ENCODE data around the gene DBF4B.
A peak's percentile ranks its signal among the peaks of the same experiment; 100 is the strongest.

Gene DBF4B

DNA sequence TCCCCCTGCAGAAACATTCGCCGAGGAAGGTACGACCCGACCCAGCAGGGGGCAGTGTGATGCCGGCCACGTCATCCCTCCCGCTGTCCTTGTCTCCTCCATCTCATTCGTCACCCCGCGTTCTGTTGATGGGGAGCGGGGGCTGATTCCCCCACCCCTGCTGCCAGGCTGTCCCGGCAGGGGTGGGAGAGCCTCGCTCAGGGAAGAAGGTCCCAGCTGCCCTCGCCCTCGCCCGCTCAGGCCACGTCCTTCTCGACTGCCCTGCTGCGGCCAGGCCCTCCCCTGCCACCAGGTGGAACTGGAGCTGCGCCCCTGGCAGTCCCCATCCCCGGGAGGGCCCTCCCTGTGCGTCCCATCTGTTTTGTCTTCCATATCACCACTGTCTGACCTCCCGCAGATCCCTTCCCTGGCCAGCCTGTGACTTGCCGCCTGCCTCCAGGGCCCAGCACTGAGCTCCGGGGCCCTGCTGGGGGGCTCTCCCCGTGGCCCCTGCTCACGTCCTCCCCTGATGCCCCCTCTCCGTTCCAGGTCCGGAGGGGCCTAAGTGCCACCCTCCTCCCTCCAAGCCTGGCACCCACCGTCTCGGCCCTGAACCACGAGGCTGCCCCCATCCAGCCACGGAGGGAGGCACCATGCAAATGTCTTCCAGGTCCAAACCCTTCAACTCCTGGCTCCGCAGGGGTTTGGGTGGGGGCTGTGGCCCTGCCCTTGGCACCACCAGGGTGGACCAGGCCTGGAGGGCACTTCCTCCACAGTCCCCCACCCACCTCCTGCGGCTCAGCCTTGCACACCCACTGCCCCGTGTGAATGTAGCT is 71.0 kb downstream of the DBF4B start:
- DNase-seq: peak; percentile 29

DNA sequence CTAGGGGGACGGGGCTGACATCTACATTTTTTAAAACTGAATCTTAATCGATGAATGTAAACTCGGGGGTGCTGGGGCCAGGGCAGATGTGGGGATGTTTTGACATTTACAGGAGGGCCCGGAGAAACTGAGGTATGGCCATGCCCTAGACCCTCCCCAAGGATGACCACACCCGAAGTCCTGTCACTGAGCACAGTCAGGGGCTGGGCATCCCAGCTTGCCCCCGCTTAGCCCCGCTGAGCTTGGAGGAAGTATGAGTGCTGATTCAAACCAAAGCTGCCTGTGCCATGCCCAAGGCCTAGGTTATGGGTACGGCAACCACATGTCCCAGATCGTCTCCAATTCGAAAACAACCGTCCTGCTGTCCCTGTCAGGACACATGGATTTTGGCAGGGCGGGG is 71.7 kb downstream of the DBF4B start:
- no peak for DNase-seq

DNA sequence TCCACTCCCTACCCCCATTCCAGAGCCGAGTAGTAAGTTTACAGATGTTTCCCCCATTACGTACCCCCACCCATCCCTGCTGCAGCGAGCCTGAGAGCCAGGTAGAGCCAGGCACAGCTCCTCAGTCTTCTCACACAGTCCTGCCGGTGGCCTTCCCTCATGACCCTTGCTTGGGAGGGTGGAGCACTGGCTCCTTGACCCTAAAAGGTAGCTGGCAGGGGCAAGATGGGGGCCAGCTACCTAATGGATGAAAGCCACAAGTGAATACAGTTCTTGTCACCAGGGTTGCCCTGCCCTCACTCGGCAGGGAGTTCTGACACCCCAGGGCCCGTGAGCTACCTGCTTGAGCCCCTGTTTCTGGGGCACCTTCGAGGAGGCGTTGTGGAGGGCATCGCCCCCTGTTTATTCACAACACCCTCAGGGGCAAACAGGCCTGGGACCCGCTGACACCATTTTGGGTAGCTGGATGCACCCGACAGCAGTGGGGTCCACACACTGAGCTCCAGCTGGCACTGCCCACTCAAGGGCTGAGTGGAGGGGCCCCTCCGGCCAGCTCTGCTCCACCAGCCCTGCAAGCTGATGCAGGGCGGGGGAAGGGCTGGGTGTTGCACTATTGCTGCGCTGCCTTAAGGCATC is 72.5 kb downstream of the DBF4B start:
- DNase-seq: no peak

DNA sequence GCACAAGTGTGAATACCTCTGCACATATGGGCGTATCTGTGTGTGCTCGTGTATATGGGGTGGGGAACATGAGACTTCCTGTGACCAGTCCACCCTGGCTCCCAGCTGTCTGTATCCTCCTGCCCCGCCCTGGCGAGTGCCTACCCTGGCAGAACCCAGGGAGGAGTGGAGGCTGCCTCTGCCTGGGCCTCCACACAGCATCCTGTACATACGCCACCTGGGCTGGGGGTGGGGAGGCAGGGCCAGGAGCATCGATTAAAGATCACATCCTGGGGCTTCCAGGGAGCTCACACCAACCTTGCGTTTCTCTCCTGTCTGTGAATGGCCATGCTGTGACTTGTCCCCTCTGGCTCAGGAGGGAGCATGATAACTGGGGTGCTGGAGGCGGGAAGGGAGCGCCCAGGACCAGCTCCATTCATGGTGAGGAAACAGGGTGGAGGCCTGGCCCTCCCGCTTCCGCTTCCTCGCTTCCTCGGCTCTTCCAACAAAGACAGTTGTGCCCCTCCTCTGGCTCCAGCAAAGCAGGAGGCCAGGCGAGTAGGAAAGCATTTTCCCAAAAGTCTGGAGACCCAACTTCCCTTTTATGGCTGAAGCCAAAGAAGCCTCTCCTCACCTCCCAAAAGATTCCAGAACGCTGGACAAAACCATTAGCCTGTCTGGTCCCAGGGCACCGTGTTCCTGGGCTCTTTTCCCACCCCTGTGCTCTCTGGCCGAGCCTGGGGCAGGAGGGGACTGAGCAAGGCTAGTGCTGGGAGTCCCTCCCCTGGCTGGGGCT is 73.3 kb downstream of the DBF4B start:
- DNase-seq: no peak

DNA sequence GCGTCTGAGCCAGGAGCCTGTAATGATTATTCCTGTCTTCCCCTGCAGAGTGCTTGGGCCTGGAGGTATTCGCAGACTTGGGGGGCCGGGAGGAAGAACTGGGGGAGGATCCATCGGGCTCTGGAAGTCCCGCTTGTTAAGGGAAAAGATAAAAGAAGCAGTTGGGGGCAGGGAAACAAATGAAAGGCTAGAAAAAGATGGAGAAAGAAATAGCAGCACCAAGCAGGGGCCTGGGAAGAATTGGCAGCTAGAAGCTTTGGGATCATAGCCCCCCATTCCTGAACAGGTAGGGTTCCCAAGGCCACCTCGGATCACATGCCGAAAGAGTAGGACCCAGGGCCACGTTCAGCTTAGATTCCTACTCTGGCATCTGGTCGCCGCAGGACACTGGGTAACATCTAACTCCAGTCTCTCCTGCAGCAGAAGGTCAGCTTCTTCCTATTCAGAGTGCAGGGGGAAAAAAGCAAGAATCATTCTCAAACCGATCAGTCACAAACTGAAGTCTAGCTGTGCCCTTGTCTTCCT is 73.9 kb downstream of the DBF4B start:
- no peak for DNase-seq

DNA sequence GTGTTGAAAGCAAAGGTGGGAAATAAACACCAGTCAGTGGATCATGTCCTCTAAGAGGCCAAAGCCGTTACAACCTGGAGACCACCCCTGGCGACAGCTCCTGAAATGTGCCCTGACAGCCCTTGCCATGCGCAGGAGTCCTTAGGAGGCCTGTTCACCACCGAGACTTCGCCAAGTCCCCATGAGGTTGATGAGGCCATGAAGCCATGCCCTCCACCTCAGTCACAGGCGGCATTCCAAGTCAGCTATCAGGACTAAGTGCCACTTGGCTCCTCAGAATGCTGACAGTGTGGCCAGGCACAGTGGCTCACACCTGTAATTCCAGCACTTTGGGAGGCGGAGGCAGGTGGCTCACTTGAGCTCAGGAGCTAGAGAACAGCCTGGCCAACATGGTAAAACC is 77.5 kb downstream of the DBF4B start:
- no peak for DNase-seq

DNA sequence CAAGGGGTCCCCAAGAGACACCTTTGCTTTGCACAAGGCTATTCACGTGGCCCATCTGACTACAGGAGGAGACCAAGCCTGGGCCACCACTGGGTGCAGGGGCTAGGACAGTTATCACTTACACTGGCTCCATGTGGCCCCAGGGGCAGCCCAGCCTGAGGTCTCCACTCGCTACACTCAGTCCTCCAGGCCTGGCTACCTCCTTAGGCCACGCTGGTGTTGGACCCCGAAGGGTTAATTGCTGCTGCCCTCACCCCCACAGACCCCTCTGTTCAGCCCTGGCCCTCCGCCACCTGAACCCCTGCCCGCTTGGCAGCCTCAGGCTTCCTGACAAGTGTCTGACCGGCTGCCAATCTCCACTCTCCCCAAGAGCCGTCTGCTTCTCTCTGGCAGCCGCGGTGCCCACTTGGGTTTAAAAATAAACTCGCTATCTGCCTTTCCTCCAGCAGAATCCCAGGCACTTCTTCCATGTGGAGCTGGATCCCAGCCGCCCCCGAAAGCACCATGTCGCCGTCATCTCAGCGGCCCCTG is 78.2 kb downstream of the DBF4B start:
- no peak for DNase-seq

DNA sequence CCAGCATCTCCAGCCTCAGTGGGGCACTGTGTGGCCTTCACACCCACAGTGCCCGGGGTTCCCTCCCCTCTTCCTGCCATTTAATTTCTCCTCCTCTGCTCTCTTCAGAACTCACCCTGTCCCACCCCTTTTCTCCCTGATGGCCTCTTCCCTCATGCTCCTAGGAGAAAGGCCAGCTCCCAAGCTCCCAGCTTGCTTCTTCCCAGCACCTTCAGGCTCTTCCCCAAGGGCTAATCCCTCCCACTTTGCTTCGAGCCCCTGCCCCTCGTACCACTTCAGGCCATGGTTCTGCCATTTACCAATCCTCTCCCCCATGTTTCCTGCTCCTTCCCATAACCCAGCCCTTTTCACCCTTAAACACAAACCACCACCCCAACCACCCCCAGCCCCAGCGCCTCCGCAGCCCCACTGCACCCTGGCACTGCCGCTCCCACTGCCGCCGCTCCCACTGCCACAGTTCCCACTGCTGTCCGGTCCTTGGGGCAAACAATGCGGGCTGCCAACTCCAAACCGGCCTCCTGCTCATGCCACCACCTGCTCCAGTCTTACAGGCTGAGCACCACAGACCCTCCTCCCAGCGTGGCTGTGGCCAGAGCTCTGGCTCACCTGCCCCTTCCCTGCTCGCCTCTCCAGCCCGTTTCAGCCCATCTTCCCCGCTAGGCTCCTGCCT is 78.9 kb downstream of the DBF4B start:
- no peak for DNase-seq

DNA sequence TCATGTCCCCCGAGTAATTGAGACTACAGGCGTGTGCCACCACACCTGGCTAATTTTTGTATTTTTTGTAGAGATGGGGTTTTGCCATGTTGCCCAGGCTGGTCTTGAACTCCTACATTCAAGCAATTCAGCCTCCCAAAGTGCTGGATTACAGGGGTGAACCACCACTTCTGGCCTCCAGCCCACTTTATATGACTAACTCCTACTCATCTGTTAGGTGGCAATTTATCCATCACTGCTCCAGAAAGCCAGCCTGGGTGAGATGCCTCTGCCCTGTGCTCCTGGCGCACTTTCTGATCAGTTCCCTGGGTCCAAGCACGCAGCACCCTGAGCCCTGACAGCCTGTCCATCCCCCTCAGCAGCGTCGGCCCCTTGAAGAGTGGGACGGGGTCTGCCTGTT is 79.7 kb downstream of the DBF4B start:
- no peak for DNase-seq

DNA sequence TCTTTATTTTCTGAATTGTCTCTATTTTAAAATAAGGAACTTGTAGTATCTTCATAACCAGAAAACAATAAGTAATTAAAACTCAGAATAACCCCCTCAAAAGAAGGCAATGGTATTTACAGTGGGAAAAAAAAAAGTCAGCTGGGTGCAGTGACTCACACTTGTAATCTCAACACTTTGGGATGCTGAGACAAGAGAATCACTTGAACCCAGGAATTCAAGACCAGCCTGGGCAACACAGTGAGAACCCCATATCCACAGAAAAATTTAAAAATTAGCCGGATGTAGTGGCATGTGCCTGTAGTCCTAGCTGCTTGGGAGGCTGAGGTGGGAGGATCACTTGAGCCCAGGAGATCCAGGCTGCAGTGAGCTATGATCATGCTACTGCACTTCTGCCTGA is 83.8 kb downstream of the DBF4B start:
- DNase-seq: no peak

DNA sequence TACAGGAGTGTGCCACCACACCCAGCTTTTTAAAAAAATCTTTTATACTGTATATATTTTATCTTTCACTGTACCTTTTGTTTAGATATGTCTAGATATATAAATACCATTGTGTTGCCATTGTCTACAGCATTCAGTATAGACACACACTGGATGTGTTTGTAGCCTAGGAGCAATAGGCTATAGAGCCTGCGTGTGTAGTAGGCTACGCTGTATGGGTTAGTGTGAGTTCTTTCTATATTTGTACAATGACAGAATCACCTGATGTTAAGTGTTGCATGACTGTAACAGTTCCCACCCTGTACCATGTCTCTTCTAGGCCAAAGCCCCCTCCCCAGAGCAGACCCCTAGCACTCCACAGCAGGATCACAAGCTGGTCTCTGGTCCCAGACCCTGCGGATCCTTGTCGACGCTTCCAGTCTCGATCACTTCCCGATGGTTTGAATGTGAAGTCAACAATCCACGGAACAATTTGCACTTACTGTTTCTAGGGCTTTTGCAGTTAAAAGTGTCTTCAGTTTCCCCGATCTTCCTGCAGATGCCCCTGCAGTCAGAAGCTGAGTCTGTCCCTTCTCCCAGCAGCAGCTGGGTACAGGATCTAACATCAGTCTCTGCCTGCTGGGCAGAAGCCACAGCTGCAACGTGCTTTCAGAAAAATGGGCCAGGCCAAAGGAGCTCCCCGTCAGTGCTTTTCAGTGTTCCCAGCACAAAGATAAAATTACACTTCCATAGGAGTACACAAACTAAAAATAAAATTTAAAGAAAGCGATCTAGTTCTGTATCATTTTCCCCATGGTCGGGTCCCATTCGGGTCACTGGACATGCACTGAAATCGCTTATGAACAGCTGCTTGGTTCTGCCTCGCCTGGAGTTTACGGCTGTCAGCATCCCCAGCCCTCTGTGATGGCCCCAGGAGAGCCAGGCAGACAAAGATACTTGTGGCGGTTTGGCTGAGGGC is 85.7 kb downstream of the DBF4B start:
- no peak for DNase-seq

DNA sequence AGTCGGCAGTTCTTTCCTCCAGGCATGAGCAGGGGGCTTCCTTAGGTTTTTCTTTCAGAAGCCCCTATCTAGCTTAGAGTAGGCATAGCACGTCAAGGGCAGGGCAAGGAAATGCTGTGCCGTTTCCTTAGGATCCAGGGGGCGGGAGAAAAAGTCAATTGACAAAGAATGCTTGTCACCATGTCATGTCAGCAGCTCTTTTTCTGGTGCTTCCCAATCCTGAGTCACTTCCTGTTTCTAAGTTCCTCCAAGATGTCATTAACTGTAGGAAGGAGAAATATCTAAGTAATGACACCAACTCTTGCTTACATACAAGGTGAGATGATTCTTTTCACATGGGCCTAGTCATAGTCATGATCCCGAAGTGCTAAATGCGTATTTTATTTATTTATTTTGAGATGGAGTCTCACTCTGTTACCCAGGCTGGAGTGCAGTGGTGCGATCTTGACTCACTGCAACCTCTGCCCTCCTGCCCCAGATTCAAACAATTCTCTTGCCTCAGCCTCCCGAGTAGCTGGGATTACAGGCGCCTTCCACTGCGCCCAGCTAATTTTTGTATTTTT is 86.5 kb downstream of the DBF4B start:
- no peak for DNase-seq

DNA sequence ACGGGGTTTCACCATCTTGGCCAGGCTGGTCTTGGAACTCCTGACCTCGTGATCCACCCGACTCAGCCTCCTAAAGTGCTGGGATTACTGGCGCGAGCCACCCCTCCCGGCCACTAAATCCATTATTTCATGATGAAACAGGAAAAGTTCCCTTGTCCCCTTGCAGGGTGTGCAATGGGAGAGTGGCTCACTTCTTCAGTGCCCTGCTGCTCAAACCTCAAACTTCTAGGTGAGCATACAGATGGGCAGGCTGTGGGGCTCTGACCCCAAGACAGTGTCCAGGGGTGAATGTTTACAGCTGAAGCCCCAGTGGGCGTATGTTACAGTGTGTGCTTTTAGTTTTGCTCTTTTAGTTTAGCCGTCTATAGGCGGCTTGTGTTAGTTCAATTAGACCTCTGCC is 87.0 kb downstream of the DBF4B start:
- DNase-seq: no peak

DNA sequence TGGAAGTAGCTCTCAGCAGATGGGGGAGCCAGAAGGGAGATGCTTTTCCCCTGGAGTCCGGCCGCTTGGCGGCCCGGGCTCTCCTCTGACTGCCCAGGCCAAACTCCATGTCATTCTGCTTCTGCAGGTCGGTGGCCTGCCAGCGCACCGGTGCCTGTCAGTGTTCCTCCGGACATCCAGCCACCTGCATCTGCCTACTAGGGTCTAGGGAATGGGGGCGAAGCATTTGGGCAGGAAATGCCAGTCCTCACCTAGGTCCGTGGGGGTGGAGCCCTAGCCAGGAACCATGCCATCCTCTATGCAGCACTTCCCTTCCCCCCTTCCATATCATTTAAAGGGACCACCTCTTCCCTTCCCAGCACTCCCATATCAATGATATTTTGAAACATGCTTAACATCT is 87.5 kb downstream of the DBF4B start:
- DNase-seq: no peak

DNA sequence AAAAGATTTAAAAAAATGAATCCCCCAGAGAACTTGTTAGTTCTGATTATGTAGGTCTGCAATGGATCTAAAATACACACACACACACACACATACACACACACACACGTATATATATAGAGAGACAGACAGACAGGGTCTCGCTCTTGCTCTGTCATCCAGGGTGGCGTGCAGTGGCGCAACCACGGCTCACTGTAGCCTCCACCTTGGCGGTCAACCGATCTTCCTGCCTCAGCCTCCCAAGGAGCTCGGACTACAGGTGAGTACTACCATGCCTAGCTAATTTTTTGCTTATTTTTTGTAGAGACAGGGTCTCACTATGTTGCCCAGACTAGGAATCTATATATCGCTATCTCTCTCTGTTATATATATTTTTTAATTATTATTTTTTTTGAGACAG is 88.3 kb downstream of the DBF4B start:
- DNase-seq: no peak

DNA sequence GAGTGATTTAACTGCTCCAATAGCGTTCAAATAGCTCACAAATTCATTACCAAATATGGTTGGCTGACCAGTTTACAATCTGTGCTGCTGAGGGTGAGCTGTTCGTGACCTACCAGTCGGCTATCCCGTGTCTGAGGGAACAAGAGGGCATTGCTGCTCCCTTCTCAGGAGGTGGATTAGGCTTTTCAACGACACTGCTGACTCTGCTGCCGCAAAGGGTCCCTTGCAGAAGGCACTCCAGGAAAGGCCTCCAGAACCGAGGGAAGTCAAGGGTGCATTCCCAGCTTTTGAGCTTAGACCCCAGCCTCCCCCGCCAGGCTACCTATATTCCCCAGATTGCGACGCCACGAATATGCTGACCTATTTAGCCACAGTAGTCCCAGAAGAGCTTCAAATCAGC is 89.3 kb downstream of the DBF4B start:
- no peak for DNase-seq

DNA sequence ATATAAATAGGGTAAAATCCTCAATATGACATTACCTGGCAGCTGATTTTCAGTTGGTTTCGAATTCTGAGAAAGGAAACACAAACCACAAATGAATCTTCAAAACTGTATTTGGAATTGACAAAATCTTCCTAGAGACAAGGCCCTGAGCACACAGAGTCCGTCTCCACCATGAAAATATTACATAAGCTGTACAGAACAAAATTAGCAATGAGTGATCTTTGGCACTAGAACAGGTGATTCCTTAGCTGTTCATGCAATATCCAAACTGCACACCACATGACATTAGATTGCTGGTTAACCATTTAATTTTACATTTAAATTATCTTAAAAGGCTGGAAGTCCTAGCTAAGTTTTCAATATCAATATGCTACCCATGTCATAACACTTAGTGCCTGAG is 89.9 kb downstream of the DBF4B start:
- DNase-seq: no peak

Measured in NCI-H748 treated with DMSO at 0.1 percent for 48 hours (cell line).